Measurements from ENCODE around the gene SNX8. TPM values are rescaled to one million over a fixed set of nuclear protein-coding genes. Genes with fewer than 3 reads are reported as not detected.

The SNX8 gene
- total RNA-seq, 2 experiments from 2014 or later: 12.1 to 42.0 TPM

DNA sequence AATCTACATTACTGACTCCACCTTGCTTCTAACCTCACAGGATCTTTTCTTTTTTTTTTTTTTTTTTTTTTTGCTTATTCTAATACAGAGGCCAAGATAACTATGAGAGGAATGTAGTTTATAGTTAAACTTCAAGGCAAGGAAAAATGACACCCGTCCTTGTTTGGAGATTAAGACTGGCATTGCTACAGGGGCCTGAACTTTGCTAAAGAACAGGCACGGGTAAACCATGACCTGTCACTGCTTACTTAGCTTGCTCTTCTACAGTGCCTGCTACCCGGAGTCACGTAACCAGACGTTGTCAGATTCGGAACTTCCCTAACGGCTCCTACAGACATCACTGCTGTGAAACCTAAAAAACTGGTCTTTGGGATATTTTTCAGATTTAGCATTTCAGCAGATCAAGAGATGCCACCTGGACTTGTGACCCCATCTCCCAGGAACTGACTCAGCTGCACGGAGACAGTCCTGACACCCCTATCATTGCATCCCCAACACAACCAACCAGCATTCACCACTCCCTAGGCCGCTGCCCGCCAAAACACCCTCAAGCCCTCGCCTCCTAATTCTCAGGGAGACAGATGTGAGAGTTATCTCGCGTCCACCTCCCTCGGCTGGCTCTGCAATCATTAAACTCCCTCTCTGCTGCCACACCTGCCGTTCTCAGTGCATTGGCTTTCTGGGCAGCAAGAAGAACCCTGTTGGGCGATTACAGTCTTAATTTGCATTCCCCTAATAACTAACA, 109.0 kb downstream of the SNX8 start:
- Histone ChIP-seq H3K79me2 (ENCODE audit: insufficient read depth, low read depth, low read length) (no peaks in the 10 kb centered on the region), H3K9me3 (ENCODE audit: low read length) (no peaks in the 10 kb centered on the region), H4K20me1 (ENCODE audit: insufficient read depth, low read length) (no peaks in the 10 kb centered on the region), H3K27ac (ENCODE audit: low read depth, low read length, poor library complexity, severe bottlenecking) (no peak overlapping the region), H3K4me3 (ENCODE audit: low read depth, low read length, poor library complexity, severe bottlenecking) (no peak overlapping the region), H3K9me2 (ENCODE audit: insufficient read depth, low read length) (no peaks in the 10 kb centered on the region), H2AFZ (ENCODE audit: low read length) (no peak overlapping the region), H3K36me3 (ENCODE audit: insufficient read depth, low read length) (peaks cover 60% of the 10 kb centered on the region), H3K4me2 (ENCODE audit: low read length) (no peak overlapping the region), H3K4me1 (ENCODE audit: insufficient read depth, low read length, poor library complexity, severe bottlenecking) (peaks cover 10% of the 10 kb centered on the region)
- ChIA-PET CTCF (ENCODE audit: unreplicated experiment) (no interaction called here), POLR2A (interaction anchor here (0.7 kb wide), 2 partner anchors 198 to 551 kb away, joined by 4 to 9 read pairs; no protein-coding TSS in a partner anchor)
- BruUV-seq (replicated peaks): no TSS peak
- TF ChIP-seq EZH2phosphoT487 (IDR thresholded peaks at IDR 0.05; ENCODE audit: borderline replicate concordance, low read depth, low read length): no peak
- no peak for TF ChIP-seq CTCF (conservative IDR thresholded peaks at IDR 0.05; ENCODE audit: low read length)
- intact Hi-C loops (cut with micrococcal nuclease; ENCODE audit: unreplicated experiment): loop anchor here (5.0 kb wide), 1 partner anchor 628 kb away; no protein-coding TSS in a partner anchor
- no peak for DNase-seq (ENCODE audit: low spot score)

DNA sequence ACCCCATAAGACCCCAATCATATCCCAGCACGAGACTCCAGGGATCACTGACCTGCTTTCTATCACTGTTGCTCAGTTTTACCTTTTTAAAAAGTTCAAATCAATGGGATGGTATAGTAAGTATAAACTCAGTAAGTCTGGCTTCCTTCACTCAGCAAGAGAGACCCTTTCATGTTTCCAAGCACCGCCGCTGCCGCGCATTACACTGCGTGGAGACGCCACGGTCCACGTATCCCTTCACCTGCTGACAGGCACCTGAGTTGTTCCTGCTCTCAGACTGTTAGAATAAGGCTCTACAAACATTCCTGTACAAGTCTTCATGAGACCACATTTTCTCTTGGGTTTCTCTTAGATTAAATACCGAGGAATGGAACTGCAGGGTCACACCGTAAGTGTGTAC, 109.8 kb downstream of the SNX8 start:
- Histone ChIP-seq H3K27ac (ENCODE audit: low read depth, low read length, poor library complexity, severe bottlenecking) (no peak overlapping the region), H3K36me3 (ENCODE audit: insufficient read depth, low read length) (peaks cover 65% of the 10 kb centered on the region), H3K4me3 (ENCODE audit: low read depth, low read length, poor library complexity, severe bottlenecking) (no peak overlapping the region), H3K4me2 (ENCODE audit: low read length) (no peak overlapping the region), H3K9me3 (ENCODE audit: low read length) (no peaks in the 10 kb centered on the region), H4K20me1 (ENCODE audit: insufficient read depth, low read length) (no peaks in the 10 kb centered on the region), H3K4me1 (ENCODE audit: insufficient read depth, low read length, poor library complexity, severe bottlenecking) (peaks cover 10% of the 10 kb centered on the region), H3K79me2 (ENCODE audit: insufficient read depth, low read depth, low read length) (no peaks in the 10 kb centered on the region), H3K9me2 (ENCODE audit: insufficient read depth, low read length) (no peaks in the 10 kb centered on the region), H2AFZ (ENCODE audit: low read length) (no peak overlapping the region)
- ChIA-PET POLR2A (no interaction called here), CTCF (ENCODE audit: unreplicated experiment) (no interaction called here)
- no peak for DNase-seq (ENCODE audit: low spot score)
- BruUV-seq (replicated peaks): no TSS peak
- intact Hi-C loops (cut with micrococcal nuclease; ENCODE audit: unreplicated experiment): no loop called here
- TF ChIP-seq CTCF (conservative IDR thresholded peaks at IDR 0.05; ENCODE audit: low read length) (no peak), EZH2phosphoT487 (IDR thresholded peaks at IDR 0.05; ENCODE audit: borderline replicate concordance, low read depth, low read length) (no peak)

DNA sequence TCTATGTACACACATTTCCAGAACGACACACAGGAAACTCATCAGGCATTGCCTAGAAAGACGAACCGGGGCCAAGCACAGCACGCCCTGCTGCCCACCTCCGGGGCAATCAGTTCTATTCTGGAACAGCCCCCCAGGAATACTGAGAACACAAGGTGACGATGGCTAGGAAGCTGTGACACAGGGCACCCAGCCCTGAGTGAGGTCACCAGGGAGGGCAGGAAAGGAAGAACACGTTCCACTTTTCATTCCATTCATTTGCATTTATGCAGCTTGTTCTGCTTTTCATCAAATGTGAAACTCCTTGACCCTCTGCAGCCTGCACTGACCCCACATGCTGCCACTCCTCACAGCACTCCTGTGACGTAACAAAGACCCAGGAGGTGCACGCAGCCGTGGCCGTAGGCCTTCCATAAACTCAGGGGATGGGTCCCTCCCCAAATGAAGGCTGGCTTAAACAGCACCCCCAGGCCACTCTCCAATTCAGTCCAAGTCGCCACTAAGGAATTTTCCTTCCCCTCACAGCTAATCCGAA, 110.4 kb downstream of the SNX8 start:
- Histone ChIP-seq H3K36me3 (ENCODE audit: insufficient read depth, low read length) (peaks cover 65% of the 10 kb centered on the region), H3K9me3 (ENCODE audit: low read length) (no peaks in the 10 kb centered on the region), H3K27ac (ENCODE audit: low read depth, low read length, poor library complexity, severe bottlenecking) (no peak overlapping the region), H3K9me2 (ENCODE audit: insufficient read depth, low read length) (no peaks in the 10 kb centered on the region), H2AFZ (ENCODE audit: low read length) (no peak overlapping the region), H4K20me1 (ENCODE audit: insufficient read depth, low read length) (no peaks in the 10 kb centered on the region), H3K4me1 (ENCODE audit: insufficient read depth, low read length, poor library complexity, severe bottlenecking) (peaks cover 10% of the 10 kb centered on the region), H3K79me2 (ENCODE audit: insufficient read depth, low read depth, low read length) (no peaks in the 10 kb centered on the region), H3K4me2 (ENCODE audit: low read length) (peak overlapping the region; percentile 22; the same call in 1 of the 2 replicates), H3K4me3 (ENCODE audit: low read depth, low read length, poor library complexity, severe bottlenecking) (no peak overlapping the region)
- intact Hi-C loops (cut with micrococcal nuclease; ENCODE audit: unreplicated experiment): no loop called here
- ChIA-PET POLR2A (interaction anchor here (0.7 kb wide), 1 partner anchor 308 kb away, joined by 3 read pairs; no protein-coding TSS in a partner anchor), CTCF (ENCODE audit: unreplicated experiment) (no interaction called here)
- DNase-seq (ENCODE audit: low spot score): peak; percentile 20
- BruUV-seq (replicated peaks): no TSS peak
- TF ChIP-seq EZH2phosphoT487 (IDR thresholded peaks at IDR 0.05; ENCODE audit: borderline replicate concordance, low read depth, low read length) (no peak), CTCF (conservative IDR thresholded peaks at IDR 0.05; ENCODE audit: low read length) (no peak)

Data from OCI-LY7 (cell line).